Measurements from ENCODE around the gene ITGAL.

Gene ITGAL

DNA sequence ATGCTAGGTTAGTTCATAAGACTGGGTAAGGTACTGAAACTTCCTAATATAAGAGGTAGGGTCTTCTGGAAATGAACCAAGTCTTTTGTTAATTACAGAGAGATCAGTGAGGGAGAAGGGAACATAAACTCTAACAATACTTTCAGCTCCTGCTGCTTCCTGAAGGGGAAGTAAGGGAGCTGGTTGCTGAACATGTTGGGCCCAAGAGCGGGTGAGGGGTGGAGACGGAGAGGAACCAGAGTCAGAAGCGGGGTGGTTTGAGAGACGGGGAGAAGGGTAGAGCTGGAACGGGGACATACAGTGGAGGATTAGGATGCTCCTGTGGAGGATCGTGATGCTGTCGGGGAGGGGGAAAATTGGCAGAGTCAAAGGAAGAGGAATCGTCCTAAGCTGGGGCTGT, 73.6 kb downstream of the ITGAL start:
- no peak for ATAC-seq
- TF ChIP-seq TOX (CRISPR knock-in tag; IDR thresholded peaks at IDR 0.05; ENCODE audit: borderline replicate concordance) (no peak), GLIS3 (CRISPR knock-in tag; IDR thresholded peaks at IDR 0.05) (no peak), ZFP3 (CRISPR knock-in tag; IDR thresholded peaks at IDR 0.05) (no peak), ARNTL (CRISPR knock-in tag; IDR thresholded peaks at IDR 0.05; ENCODE audit: borderline replicate concordance, low read depth) (no peak)
- TF ChIP-seq, protein P1, sequence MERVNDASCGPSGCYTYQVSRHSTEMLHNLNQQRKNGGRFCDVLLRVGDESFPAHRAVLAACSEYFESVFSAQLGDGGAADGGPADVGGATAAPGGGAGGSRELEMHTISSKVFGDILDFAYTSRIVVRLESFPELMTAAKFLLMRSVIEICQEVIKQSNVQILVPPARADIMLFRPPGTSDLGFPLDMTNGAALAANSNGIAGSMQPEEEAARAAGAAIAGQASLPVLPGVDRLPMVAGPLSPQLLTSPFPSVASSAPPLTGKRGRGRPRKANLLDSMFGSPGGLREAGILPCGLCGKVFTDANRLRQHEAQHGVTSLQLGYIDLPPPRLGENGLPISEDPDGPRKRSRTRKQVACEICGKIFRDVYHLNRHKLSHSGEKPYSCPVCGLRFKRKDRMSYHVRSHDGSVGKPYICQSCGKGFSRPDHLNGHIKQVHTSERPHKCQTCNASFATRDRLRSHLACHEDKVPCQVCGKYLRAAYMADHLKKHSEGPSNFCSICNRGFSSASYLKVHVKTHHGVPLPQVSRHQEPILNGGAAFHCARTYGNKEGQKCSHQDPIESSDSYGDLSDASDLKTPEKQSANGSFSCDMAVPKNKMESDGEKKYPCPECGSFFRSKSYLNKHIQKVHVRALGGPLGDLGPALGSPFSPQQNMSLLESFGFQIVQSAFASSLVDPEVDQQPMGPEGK (CRISPR knock-in tag; IDR thresholded peaks at IDR 0.05; ENCODE audit: borderline replicate concordance) = no peak
- TF ChIP-seq, protein P2, sequence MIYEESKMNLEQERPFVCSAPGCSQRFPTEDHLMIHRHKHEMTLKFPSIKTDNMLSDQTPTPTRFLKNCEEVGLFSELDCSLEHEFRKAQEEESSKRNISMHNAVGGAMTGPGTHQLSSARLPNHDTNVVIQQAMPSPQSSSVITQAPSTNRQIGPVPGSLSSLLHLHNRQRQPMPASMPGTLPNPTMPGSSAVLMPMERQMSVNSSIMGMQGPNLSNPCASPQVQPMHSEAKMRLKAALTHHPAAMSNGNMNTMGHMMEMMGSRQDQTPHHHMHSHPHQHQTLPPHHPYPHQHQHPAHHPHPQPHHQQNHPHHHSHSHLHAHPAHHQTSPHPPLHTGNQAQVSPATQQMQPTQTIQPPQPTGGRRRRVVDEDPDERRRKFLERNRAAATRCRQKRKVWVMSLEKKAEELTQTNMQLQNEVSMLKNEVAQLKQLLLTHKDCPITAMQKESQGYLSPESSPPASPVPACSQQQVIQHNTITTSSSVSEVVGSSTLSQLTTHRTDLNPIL (CRISPR knock-in tag; IDR thresholded peaks at IDR 0.05; ENCODE audit: low read depth) = no peak

DNA sequence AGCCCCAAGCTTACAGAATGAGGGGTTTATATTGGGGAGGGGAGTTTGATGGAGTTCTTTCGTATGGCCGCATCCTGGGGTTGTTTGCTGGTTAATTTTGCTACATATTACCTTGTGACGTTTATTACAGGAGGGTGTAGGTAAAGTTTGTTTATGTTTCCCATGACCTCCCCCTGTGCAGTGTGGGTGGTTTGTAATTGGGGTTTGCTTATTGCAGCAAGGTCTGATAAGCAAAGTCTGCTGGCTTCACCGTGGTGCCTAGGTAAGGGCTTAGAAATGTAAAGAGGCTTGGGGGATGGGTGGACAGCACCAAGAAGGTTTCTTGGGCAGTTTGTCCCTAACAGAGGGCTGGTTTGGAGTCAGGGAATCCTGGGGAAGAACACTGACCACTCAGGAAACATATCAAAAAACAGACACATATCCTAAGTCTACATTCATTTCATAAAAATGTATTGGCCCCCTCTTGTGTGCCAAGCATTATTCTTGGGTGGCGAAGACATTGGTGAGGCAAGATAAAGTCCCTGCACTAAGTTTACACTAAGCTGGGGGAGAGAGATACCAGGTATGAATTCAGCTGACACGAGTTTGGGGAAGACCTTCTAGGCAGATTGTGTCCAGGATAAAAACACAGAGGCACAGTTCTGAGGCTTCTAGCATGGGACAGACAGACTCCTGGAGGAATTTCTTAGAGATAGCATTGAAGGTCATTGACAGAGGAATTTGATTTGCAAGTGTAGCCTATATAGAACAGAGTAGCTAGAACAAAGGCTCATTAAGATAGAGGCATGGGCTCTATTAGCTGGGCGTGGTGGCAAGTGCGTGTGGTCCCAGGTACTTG, 76.1 kb downstream of the ITGAL start:
- ATAC-seq = no peak; the same call in 2 of the 3 replicates
- TF ChIP-seq ISL1 (CRISPR knock-in tag; IDR thresholded peaks at IDR 0.05) (no peak), ZFP3 (CRISPR knock-in tag; IDR thresholded peaks at IDR 0.05) (no peak), ZNF70 (CRISPR knock-in tag; IDR thresholded peaks at IDR 0.05) (no peak), RARB (CRISPR knock-in tag; IDR thresholded peaks at IDR 0.05) (no peak), ZC3H10 (CRISPR knock-in tag; IDR thresholded peaks at IDR 0.05) (no peak), PPARA (CRISPR knock-in tag; IDR thresholded peaks at IDR 0.05; ENCODE audit: borderline replicate concordance) (no peak), ARNTL (CRISPR knock-in tag; IDR thresholded peaks at IDR 0.05; ENCODE audit: borderline replicate concordance, low read depth) (no peak), BACH2 (CRISPR knock-in tag; IDR thresholded peaks at IDR 0.05; ENCODE audit: borderline replicate concordance) (no peak), ZFP30 (CRISPR knock-in tag; IDR thresholded peaks at IDR 0.05) (no peak), ZNF565 (CRISPR knock-in tag; conservative IDR thresholded peaks at IDR 0.05; ENCODE audit: low read depth) (no peak), ZNF8 (CRISPR knock-in tag; IDR thresholded peaks at IDR 0.05) (no peak), GLIS3 (CRISPR knock-in tag; IDR thresholded peaks at IDR 0.05) (no peak), OSR1 (CRISPR knock-in tag; IDR thresholded peaks at IDR 0.05) (no peak), TOX (CRISPR knock-in tag; IDR thresholded peaks at IDR 0.05; ENCODE audit: borderline replicate concordance) (no peak)
- TF ChIP-seq, protein P3, sequence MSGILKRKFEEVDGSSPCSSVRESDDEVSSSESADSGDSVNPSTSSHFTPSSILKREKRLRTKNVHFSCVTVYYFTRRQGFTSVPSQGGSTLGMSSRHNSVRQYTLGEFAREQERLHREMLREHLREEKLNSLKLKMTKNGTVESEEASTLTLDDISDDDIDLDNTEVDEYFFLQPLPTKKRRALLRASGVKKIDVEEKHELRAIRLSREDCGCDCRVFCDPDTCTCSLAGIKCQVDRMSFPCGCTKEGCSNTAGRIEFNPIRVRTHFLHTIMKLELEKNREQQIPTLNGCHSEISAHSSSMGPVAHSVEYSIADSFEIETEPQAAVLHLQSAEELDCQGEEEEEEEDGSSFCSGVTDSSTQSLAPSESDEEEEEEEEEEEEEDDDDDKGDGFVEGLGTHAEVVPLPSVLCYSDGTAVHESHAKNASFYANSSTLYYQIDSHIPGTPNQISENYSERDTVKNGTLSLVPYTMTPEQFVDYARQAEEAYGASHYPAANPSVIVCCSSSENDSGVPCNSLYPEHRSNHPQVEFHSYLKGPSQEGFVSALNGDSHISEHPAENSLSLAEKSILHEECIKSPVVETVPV (CRISPR knock-in tag; IDR thresholded peaks at IDR 0.05) = no peak
- TF ChIP-seq, protein P4, sequence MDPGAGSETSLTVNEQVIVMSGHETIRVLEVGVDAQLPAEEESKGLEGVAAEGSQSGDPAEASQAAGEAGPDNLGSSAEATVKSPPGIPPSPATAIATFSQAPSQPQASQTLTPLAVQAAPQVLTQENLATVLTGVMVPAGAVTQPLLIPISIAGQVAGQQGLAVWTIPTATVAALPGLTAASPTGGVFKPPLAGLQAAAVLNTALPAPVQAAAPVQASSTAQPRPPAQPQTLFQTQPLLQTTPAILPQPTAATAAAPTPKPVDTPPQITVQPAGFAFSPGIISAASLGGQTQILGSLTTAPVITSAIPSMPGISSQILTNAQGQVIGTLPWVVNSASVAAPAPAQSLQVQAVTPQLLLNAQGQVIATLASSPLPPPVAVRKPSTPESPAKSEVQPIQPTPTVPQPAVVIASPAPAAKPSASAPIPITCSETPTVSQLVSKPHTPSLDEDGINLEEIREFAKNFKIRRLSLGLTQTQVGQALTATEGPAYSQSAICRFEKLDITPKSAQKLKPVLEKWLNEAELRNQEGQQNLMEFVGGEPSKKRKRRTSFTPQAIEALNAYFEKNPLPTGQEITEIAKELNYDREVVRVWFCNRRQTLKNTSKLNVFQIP (CRISPR knock-in tag; IDR thresholded peaks at IDR 0.05; ENCODE audit: borderline replicate concordance, low read depth) = no peak
- TF ChIP-seq, protein P2 (CRISPR knock-in tag; IDR thresholded peaks at IDR 0.05; ENCODE audit: low read depth) = no peak
- TF ChIP-seq, protein P5, sequence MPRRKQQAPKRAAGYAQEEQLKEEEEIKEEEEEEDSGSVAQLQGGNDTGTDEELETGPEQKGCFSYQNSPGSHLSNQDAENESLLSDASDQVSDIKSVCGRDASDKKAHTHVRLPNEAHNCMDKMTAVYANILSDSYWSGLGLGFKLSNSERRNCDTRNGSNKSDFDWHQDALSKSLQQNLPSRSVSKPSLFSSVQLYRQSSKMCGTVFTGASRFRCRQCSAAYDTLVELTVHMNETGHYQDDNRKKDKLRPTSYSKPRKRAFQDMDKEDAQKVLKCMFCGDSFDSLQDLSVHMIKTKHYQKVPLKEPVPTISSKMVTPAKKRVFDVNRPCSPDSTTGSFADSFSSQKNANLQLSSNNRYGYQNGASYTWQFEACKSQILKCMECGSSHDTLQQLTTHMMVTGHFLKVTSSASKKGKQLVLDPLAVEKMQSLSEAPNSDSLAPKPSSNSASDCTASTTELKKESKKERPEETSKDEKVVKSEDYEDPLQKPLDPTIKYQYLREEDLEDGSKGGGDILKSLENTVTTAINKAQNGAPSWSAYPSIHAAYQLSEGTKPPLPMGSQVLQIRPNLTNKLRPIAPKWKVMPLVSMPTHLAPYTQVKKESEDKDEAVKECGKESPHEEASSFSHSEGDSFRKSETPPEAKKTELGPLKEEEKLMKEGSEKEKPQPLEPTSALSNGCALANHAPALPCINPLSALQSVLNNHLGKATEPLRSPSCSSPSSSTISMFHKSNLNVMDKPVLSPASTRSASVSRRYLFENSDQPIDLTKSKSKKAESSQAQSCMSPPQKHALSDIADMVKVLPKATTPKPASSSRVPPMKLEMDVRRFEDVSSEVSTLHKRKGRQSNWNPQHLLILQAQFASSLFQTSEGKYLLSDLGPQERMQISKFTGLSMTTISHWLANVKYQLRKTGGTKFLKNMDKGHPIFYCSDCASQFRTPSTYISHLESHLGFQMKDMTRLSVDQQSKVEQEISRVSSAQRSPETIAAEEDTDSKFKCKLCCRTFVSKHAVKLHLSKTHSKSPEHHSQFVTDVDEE (CRISPR knock-in tag; IDR thresholded peaks at IDR 0.05) = no peak

Data from SK-N-SH treated with all-trans-retinoic acid at 6 μM for 48 hours (cell line).